Upper lobe of left lung (tissue), 6 donors: ENCODE results near the gene FADS2. TPM values are rescaled to one million over a fixed set of nuclear protein-coding genes. Genes with fewer than 3 reads are reported as not detected.
A peak's percentile ranks its signal among the peaks of the same experiment; 100 is the strongest.

Experiments
- ATAC-seq, 2 donors: fragments of 200-7000 bp; cut with Tn5 transposase; one replicate each; pipeline ENCODE4 v1.9.1; 2022; ENCODE audit warnings: mild to moderate bottlenecking in 2 of 2, moderate library complexity in 2 of 2; ENCODE audit not compliant: low FRiP score in 2 of 2
- DNase-seq, 2 donors: peaks; one replicate each; pipeline ENCODE4 v3.0.0-alpha.2; 2019 to 2020
- H3K27ac ChIP-seq, 4 donors: fragments of 200-600 bp; sonication (generic); one replicate each; pipeline ENCODE4 v1.5.1; 2016 to 2019
- H3K27me3 ChIP-seq, 4 donors: fragments of 200-600 bp; sonication (generic); one replicate each; pipeline ENCODE4 v1.5.1; 2017 to 2019
- H3K36me3 ChIP-seq, 4 donors: fragments of 200-600 bp; sonication (generic); one replicate each; pipeline ENCODE4 v1.5.1; 2016 to 2019
- H3K4me1 ChIP-seq, 4 donors: fragments of 200-600 bp; sonication (generic); one replicate each; pipeline ENCODE4 v1.5.1; 2018 to 2019
- H3K4me3 ChIP-seq, 4 donors: fragments of 200-600 bp; sonication (generic); one replicate each; pipeline ENCODE4 v1.5.1; 2017 to 2019; ENCODE audit warnings: mild to moderate bottlenecking in 2 of 4, moderate library complexity in 1 of 4
- H3K9me3 ChIP-seq, 4 donors: fragments of 200-600 bp; sonication (generic); one replicate each; pipeline ENCODE4 v1.5.1; 2018 to 2019
- CTCF ChIP-seq, 6 experiments: fragments of 450-650 bp in 4 of 6; fragments of 200-600 bp in 2 of 6; sonication (generic) in 2 of 6; IDR thresholded peaks; one replicate each; pipeline ENCODE4 v1.5.1; 2016 to 2019; ENCODE audit warnings: antibody characterized with exemption in 6 of 6
- EP300 ChIP-seq, 4 donors: sonication (generic); formaldehyde crosslinking; IDR thresholded peaks; one replicate each; pipeline ENCODE4 v1.5.1; 2017; ENCODE audit warnings: antibody characterized with exemption in 4 of 4, control low read depth in 2 of 4
- POLR2A ChIP-seq, 4 donors: fragments of 450-650 bp; IDR thresholded peaks; one replicate each; pipeline ENCODE4 v1.5.1; 2016 to 2017; ENCODE audit warnings: antibody characterized with exemption in 4 of 4, mild to moderate bottlenecking in 2 of 4
- POLR2AphosphoS5 ChIP-seq, 2 donors: sonication (generic); formaldehyde crosslinking; IDR thresholded peaks; one replicate each; pipeline ENCODE4 v1.5.1; 2017; ENCODE audit warnings: antibody characterized with exemption in 2 of 2
- WGBS, 2 donors: methylation state at CpG; one replicate each; pipeline ENCODE4 v1.1.5; 2017 to 2018; 5-methylcytosine and 5-hydroxymethylcytosine counted together
- total RNA-seq, 6 donors: library from RNA; depleted of rRNA in 4 of 6; stranded (reverse); fragments of >200 nt in 4 of 6; gene quantifications; one replicate each; pipeline versions ENCODE4 v1.1.0 to v1.2.1, GENCODE V29; 2016 to 2021
- donor health status: DM: no; HTN: no; CAD: no; lungs with moderate emphysema.
- donor health status: DM: no; HTN: yes; CAD: no; lungs with severe emphysema.

Gene FADS2
- total RNA-seq, 6 donors from 2014 or later = 13.5 to 92.5 (median 50.7) TPM

GRCh38 chr11:61792310-61793082 is 35.6 kb upstream of the FADS2 start, which contains the start of the genes FEN1 and TMEM258:
Gene FEN1 (plus strand): TSS chr11:61792911. CDS start chr11:61795362, 2,451 bp downstream.
Gene TMEM258 (minus strand): TSS chr11:61792599. CDS start chr11:61792558, 41 bp downstream.
- ATAC-seq = peak; percentile 93 to 96
- DNase-seq = peak; percentile 92 to 96
- TF ChIP-seq CTCF (IDR thresholded peaks at IDR 0.05) (peak in 4 of 6 experiments; percentile 37 to 55 (median 42)), EP300 (IDR thresholded peaks at IDR 0.05) (no peak), POLR2AphosphoS5 (IDR thresholded peaks at IDR 0.05) (peak; percentile 88 to 95), POLR2A (IDR thresholded peaks at IDR 0.05) (peak in 3 of 4 donors; percentile 38 to 77 (median 76))
- 0% methylated on average over 46 to 55 of the region's 61 CpGs for WGBS, 2 donors
- peaks cover 16 to 43% (median 33%) of the 10 kb centered on the region in 4 donors for H3K36me3 ChIP-seq
- H3K27me3 ChIP-seq = no peaks in the 10 kb centered on the region
- H3K27ac ChIP-seq = peak within 1 kb of the TSS; percentile 96 to 99 (median 96)
- H3K4me1 ChIP-seq = peaks cover 18 to 26% (median 20%) of the 10 kb centered on the region in 4 donors
- H3K4me3 ChIP-seq = peak within 1 kb of the TSS; percentile 64 to 84 (median 75)
- no peaks in the 10 kb centered on the region for H3K9me3 ChIP-seq

- 4 to 8% methylated on average over 15 to 29 of the region's 29 CpGs for WGBS, 2 donors
- Histone ChIP-seq H3K27ac (peak overlapping the region; percentile 96 to 99 (median 96)), H3K36me3 (peaks cover 9 to 36% (median 26%) of the 10 kb centered on the region in 4 donors), H3K27me3 (no peaks in the 10 kb centered on the region), H3K4me3 (peak overlapping the region; percentile 64 to 84 (median 75)), H3K9me3 (no peaks in the 10 kb centered on the region), H3K4me1 (peaks cover 18 to 26% (median 22%) of the 10 kb centered on the region in 4 donors)
- no peak for DNase-seq
- peak in 1 of 2 donors; percentile 19 for ATAC-seq
- TF ChIP-seq POLR2AphosphoS5 (IDR thresholded peaks at IDR 0.05) (no peak), CTCF (IDR thresholded peaks at IDR 0.05) (no peak), EP300 (IDR thresholded peaks at IDR 0.05) (no peak), POLR2A (IDR thresholded peaks at IDR 0.05) (no peak)
These were observed 34.8 kb upstream of the FADS2 start for GRCh38 chr11:61793083-61793828.

GRCh38 chr11:61793829-61794204 is 34.3 kb upstream of the FADS2 start:
- 52 to 76% methylated on average over 3 of the region's 3 CpGs for WGBS, 2 donors
- Histone ChIP-seq H3K36me3 (peaks cover 4 to 30% (median 22%) of the 10 kb centered on the region in 4 donors), H3K27me3 (no peaks in the 10 kb centered on the region), H3K27ac (no peak overlapping the region), H3K9me3 (no peaks in the 10 kb centered on the region), H3K4me1 (peaks cover 18 to 26% (median 22%) of the 10 kb centered on the region in 4 donors), H3K4me3 (peak overlapping the region in 1 of 4 donors; percentile 64)
- DNase-seq (no peak), ATAC-seq (no peak)
- no peak for TF ChIP-seq CTCF (IDR thresholded peaks at IDR 0.05)
- TF ChIP-seq POLR2A (IDR thresholded peaks at IDR 0.05) = no peak
- TF ChIP-seq EP300 (IDR thresholded peaks at IDR 0.05) = no peak
- no peak for TF ChIP-seq POLR2AphosphoS5 (IDR thresholded peaks at IDR 0.05)

GRCh38 chr11:61794579-61794978 is 33.5 kb upstream of the FADS2 start:
- TF ChIP-seq POLR2AphosphoS5 (IDR thresholded peaks at IDR 0.05) (no peak), POLR2A (IDR thresholded peaks at IDR 0.05) (no peak), EP300 (IDR thresholded peaks at IDR 0.05) (no peak), CTCF (IDR thresholded peaks at IDR 0.05) (no peak)
- ATAC-seq (no peak), DNase-seq (no peak)
- Histone ChIP-seq H3K9me3 (no peaks in the 10 kb centered on the region), H3K36me3 (peaks cover 0 to 22% (median 15%) of the 10 kb centered on the region in 4 donors), H3K4me1 (peaks cover 18 to 26% (median 22%) of the 10 kb centered on the region in 4 donors), H3K27me3 (no peaks in the 10 kb centered on the region), H3K27ac (no peak overlapping the region), H3K4me3 (no peak overlapping the region)
- WGBS, 2 donors = 87 to 89% methylated on average over 4 of the region's 4 CpGs
